GM21529 (cell line): ENCODE results near the gene ATP11C.
"Not testable (repeated sequence)": the region's sequence is repeated elsewhere in the genome, so short reads cannot be mapped to it uniquely, and the experiment has no call there.

Experiments used
- ATAC-seq: cut with Tn5 transposase; IDR thresholded peaks from one replicate; pipeline ENCODE4 v1.9.1; 2021; ENCODE audit not compliant: unreplicated experiment

Gene ATP11C

GRCh38 chrX:139932901-139933796, at the start of gene ATP11C:
ATP11C (minus strand) TSS chrX:139933053; CDS start chrX:139932042, 1,011 bp downstream.
- ATAC-seq, result peak; percentile 73

GRCh38 chrX:139974471-139974870, 41.6 kb upstream of the ATP11C start:
- ATAC-seq, result no peak

GRCh38 chrX:139972629-139973624, 40.1 kb upstream of the ATP11C start:
- ATAC-seq, result no peak

GRCh38 chrX:139972113-139972512, 39.3 kb upstream of the ATP11C start:
- no peak for ATAC-seq

GRCh38 chrX:139971394-139971749, 38.5 kb upstream of the ATP11C start:
- ATAC-seq, result no peak

- ATAC-seq, result no peak
Measured at GRCh38 chrX:139969286-139969685, 36.4 kb upstream of the ATP11C start.

GRCh38 chrX:139967750-139968149, 34.9 kb upstream of the ATP11C start:
- ATAC-seq, result no peak

- no peak for ATAC-seq
Measured at GRCh38 chrX:139967300-139967699, 34.4 kb upstream of the ATP11C start.

GRCh38 chrX:139966159-139966558, 33.3 kb upstream of the ATP11C start:
- ATAC-seq, result not testable (repeated sequence)

- no peak for ATAC-seq
Measured at GRCh38 chrX:139965421-139965820, 32.6 kb upstream of the ATP11C start, which contains the start of gene CXorf66. CXorf66 (minus strand) TSS chrX:139965521; CDS start chrX:139965496, 25 bp downstream.

- ATAC-seq, result not testable (repeated sequence)
Measured at GRCh38 chrX:139961091-139961490, 28.2 kb upstream of the ATP11C start.

GRCh38 chrX:139949703-139950102, 16.9 kb upstream of the ATP11C start:
- no peak for ATAC-seq

- no peak for ATAC-seq
Measured at GRCh38 chrX:139945075-139945474, 12.2 kb upstream of the ATP11C start.

- ATAC-seq, result no peak
Measured at GRCh38 chrX:139936259-139936658, 3.4 kb upstream of the ATP11C start.

- no peak for ATAC-seq
Measured at GRCh38 chrX:139933904-139934303, 1.1 kb upstream of the ATP11C start.

- ATAC-seq, result peak; percentile 35
Measured at GRCh38 chrX:139932073-139932900, 566 bp downstream of the ATP11C start.

GRCh38 chrX:139931646-139932072, 1.2 kb downstream of the ATP11C start:
- no peak for ATAC-seq

GRCh38 chrX:139930916-139931645, 1.8 kb downstream of the ATP11C start:
- no peak for ATAC-seq

- no peak for ATAC-seq
Measured at GRCh38 chrX:139930401-139930800, 2.5 kb downstream of the ATP11C start.

- ATAC-seq, result no peak
Measured at GRCh38 chrX:139929876-139930275, 3.0 kb downstream of the ATP11C start.
